SIG-M5 (cell line): ENCODE data around the gene GDI2.
"Not testable (repeated sequence)": the region's sequence is repeated elsewhere in the genome, so short reads cannot be mapped to it uniquely, and the experiment has no call there.

Source experiments
- DNase-seq: peaks from one replicate; lab custom pipeline; 2025; lab: John Stamatoyannopoulos, UW

Gene GDI2

DNA sequence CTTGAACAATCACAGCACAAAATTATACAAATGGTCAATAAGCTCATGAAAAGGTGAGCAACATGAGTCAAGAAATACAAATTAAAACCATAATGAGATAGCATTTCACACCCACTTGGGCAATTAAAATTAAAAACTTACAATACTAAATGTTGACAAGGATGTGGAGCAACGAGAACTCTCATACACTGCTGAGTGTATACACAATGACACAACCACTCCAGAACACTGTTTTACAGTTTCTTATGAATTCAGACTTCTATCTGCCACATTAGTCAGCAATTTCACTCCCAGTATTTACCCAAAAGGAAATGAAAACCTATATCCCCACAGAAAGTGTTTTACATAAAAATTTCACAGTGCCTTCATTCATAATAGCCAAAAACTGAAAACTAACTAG, 31.1 kb downstream of the GDI2 start:
- no peak for DNase-seq

DNA sequence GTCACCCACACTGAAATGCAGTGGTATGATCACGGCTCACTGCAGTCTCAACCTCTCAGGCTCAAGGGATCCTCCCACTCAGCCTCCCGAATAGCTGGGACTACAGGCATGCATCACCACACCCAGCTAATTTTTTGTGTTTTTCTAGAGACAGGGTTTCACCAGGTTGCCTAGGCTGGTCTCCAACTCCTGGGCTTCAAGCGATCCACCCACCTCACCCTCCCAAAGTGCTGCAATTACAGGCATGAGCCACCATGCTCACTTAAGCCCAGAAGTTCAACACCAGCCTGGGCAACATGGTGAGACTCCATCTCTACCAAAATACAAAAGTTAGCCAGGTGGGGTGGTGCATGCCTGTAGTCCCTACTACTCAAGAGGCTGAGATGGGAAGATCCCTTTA, 33.5 kb downstream of the GDI2 start:
- no peak for DNase-seq

DNA sequence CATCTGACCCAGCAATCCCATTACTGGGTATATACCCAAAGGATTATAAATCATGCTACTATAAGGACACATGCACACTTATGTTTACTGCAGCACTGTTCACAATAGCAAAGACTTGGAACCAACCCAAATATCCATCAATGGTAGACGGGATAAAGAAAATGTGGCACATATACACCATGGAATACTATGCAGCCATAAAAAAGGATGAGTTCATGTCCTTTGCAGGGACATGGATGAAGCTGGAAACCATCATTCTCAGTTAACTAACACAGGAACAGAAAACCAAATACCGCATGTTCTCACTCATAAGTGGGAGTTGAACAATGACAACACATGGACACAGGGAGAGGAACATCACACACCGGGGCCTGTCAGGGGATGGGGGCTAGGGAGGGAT, 35.5 kb downstream of the GDI2 start:
- DNase-seq, result not testable (repeated sequence)

DNA sequence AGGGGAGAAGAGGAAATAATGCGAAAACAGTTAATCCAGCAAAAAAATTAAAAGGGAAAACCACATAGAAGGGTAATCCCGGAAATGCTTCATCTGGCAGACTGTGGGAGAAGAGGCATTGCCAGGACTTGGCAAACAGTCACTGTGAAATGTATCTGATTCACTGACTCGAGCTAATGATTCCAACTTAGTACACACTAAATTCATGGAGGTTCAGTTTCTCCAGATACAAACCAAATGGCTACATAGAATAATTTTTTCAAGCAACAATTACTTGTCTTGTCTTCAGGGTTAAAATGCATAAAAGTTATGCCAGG, 36.4 kb downstream of the GDI2 start:
- no peak for DNase-seq

DNA sequence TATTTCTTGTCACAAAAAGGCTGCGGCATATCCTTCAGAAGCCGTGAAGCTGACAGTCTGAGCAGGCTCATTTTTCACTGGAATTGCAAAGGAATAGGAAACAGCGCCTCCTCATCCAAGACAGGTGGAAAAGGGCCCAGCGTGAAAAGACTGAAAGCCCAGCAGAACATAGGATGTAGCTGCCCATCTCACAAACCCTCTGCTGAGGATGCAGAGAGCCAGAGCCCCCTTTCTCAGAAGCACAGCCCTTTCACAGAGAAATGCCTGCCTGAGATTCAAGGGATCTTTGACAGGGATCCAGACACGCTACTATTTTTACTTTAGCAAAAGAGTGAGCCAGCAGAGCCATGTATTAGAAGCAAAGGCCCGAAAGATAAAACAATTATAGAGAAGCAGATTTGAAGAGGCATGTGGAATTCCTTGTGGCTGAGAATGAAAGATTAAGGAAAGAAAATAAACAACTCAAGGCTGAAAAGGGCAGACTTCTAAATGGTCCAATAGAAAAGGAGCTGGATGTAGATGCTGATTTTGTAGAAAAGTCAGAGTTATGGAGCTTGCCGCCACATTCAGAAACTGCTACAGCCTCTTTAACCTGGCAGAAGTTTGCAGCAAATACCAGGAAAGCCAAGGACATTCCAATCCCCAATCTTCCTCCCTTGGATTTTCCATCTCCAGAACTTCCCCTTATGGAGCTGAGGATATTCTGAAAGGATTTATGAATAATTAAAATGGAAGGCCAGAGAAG, 36.9 kb downstream of the GDI2 start:
- no peak for DNase-seq

DNA sequence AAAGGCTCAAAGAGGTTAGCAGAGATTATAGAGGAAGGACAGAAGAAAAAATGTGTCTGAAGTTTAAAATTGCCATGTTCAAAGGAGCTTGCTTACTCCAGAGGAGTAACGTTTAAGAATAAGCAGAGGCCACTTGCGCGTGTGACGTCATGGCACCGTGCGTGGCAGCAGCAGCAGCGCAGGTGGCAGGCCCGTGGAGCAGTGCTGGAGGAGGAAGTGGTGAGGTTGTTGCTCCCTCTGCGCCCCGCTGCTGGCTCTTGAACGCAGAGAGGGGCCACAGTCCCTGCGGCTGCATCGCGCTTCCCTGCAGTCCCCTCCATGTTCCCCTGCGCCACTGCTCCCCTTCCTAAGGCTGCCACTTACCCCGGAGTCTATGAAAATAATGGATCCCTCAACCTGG, 37.5 kb downstream of the GDI2 start:
- DNase-seq, result no peak

DNA sequence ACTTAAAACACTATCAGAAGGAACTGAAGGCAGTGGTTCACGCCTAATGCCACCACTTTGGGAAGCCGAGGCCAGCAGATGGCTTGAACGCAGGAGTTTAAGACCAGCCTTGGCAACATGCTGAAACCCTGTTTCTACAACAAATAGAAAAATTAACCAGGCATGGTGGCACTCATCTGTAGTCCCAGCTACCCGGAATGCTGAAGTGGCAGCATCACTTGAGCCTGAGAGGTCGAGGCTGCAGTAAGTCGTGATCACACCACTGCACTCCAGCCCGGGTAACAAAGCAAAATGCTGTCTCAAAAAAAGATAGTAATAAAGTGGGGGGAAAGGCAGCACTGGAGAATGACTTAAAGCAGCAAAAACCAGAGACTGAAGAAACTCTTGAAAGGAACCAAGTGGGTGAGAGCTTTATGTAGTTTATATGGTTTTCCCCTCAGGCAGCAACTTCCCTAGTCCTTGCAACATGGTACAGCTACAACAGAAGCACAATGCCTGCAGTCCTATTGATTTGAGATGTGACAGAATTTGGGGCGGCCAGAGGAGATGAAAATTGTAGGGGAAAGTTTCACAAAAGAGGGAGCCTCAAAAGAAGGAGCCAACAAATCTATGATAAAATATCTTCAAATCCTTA, 38.1 kb downstream of the GDI2 start:
- DNase-seq, result no peak

DNA sequence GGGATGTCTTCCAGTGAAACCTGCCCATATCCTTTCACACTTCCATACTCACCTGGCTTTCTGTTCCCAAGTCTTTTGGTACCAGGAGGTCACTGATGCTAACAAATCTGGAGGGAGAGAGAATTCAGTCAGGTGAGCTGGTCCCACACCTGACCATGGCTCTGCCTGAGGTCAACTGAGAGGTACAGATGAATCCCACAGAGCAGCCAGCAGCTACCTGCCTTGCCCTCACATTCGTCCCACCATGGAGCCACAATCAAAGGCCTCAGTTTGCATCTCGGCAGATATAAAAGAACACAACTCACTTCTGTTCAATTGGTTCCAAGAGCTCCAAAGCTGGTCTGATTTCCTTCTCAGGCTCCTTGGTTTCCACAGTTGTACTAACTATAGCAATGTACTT, 47.0 kb downstream of the GDI2 start:
- DNase-seq, result no peak

DNA sequence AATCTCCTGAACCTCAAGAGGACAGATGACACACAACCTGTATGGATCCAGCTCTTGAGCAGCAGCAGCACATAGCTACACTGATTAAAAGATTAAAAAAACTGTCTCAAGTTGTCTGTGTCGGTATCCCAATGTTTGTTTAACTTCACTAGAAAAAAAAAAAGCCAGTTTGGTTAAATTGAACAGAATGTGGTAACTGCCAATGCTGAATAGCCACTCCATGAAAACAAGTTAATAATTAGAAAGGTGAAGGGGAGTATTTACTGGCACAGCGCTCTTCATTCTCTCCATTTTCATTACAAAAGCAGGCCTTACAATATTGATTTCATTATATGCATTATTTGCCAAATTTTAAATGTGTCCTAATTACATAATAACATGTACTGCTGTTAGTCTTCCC, 47.6 kb downstream of the GDI2 start:
- DNase-seq, result no peak

DNA sequence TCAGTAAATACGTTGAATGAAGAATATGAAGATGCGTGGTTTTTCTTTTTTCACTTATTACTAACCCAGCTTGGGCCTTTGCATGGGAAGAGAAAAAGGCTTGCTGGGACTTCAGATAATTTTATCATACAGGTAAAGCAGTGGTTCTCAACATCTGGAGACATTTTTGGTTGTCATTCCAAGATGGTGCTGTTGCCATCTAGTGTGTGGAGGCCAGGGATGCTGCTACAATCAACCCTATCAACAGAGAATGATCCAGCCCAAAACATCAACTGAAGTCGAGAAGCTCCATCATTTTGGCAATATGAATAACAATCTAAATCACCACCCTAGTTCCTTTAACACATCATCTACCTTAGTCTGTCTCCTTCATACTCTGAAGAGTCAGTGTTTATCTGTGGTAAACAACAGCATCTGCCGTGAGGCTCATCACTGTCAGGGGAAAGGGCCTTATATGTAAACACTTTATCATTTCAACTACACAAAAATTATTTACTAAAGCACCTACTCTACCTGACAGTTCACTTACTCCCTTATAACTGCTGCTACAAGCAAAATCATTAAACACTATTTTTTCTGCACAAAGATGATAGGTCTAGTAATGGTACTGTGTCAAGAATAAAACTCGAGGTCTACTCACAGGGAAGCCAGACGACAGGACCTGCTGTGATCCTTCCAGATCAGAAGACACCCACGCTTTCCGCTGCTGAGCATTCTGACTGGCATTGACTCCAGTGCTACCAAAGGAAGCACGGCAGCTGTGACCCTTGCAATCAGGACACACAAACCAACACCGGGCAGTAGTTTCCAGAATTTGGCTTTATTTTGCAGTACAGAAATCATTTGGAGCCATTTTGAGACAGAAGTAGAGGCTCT, 48.6 kb downstream of the GDI2 start:
- no peak for DNase-seq

DNA sequence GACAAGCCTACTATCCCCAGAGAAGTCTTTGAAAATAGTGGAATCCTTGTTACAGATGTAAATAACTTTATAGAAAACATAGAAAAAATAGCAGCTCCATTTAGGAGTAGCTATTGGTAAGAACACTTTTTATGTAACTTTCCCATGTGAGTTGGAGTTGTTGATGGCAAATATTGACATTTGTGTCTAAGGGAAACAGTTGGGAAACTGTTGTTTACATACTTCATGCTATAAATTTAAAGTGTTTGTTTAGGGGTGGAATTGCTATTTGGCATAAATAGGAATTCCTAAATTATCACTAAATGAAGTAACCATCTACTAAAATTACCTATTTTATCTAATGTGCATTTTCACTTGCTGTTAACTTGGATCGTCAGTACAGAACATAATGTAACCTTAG, 50.7 kb downstream of the GDI2 start:
- no peak for DNase-seq

DNA sequence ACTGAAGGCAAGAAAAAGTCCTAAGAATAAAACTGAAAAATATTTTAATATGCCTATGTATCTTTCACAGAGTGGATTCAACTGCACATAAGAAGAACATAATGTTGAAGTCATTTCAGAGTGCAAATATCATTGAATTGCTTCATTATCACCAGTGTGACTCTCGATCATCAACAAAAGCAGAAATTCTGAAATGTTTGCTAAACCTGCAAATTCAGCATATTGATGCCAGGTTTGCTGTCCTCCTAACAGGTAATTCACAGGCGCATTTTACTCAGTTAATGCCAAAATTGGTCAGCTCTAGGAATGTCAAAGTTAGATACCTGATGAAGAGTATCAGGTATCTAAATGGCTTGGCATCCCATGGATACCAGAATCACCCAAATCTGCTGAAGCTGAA, 52.0 kb downstream of the GDI2 start:
- no peak for DNase-seq

DNA sequence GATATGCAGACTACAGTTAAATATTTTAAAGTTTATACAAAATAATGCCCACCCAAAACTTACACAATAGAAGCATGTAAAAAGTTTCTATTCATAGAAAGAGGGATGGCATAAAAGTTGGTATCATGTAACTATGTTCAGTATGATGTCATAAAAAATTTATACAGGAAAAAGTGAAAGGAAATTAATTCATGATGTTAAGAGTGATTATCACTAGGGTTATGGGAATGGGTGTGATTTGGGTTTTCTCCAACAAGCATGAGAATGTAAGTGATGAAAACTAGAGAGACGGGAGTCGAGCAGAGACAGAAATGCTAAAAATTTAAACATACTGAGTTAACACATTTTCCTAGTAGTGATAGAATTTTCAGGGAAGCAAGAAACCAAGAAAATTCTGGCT, 52.7 kb downstream of the GDI2 start:
- no peak for DNase-seq

DNA sequence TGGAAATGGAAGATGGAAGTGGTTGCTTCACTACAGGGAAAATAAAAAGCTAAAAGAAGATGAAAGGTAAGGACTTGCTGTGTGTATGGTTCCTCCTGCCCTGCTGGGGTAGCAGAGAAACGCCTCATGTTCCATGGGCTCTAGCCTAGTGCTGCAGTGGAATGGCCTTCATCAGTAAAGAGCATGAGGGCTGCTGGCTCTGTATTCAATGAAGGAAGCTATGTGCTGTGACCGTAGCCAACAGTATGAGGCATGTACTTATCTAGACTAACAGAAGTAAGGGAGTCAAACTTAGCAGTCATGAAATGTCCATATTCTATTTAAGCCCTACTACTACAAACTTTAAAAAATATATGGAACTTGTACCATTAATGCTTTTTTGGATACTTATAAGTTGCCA, 54.3 kb downstream of the GDI2 start:
- no peak for DNase-seq

DNA sequence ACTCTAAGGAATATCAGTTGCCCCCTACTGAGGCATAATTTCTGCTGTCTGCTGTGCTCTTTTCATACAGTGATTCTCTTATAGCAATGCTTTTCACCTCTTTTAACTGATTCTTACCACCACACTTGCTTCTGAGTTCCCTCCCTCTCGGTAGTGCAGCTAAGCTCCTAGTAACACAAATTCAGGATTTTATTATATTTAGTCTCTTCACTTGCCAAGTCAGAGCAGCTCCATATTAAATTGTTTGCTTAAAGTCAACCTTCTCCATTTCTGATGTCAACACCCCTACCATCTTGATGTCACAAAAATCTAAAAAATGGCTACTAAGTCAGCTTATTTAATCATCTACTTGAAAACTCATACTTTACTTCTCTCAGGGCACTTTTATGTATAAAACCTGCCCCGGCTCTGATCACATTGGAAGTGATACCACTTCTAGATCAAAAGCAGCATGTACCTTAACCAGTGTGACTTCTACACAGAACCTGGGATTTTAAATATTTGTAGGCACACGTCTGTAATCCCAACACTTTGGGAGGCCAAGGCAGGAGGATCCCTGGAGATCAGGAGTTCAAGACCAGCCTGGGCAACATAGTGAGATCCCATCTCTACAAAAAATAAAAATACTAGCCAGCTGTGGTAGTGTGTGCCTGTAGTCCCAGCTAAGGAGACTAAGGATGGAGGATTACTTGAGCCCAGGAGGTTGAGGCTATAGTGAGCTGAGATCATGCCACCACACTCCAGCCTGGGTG, 55.3 kb downstream of the GDI2 start:
- DNase-seq, result no peak

DNA sequence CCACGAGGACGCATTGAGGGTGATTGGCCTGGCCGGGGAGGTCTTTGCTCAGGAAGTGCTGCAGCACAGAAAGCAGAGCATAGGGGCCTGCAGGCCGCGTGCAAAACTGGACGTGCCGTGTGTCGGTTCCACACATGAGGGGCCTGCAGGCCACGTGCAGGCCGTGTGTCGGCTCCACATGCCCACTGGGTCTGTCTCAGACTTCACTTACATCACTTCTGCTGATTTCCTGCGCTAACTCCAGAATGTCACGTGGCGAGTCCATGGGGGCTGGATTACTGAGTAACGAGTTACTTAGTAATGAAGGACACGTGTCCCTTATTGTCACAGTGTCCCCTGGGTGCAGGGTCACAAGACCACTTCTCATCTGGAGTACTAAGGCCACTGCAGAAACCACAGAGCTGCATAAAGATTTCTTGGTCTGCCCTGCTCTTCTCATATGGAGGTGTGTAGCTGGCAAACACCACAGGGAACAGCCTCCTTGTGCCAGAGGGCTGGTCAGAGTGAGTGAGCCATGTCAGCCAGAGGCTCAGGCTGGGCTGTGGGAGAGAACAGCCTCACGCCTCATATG, 60.8 kb downstream of the GDI2 start:
- DNase-seq, result no peak

DNA sequence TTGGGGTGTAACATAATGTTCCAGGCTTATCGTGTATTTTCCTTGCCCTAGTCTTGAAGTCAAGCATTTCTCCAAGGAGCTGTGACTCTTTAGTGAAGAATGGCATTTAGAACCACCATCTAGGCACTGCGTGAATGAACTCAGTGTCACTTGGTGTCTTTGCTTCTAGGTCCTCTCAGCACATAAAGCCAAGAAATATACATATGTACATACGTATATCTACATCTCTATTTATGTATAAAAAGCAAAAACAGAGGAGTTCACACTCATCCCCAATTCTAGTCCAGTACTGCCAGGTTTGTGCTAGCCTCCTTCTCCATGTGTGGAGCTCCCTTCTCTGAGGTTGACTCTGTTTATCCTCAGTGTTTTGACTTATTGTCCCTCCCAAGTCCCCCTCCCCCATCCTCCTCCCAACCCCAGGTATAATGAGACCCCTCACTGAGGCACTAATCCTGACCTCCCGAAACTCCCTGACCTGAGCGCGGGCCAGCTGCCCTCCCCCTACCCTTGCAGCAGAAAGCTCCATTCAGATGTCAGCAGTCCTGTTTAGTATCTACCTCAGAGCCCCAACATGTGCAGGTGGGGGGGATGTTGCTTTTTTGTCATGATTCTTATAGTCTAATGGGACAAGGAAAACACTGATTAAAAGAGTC, 61.5 kb downstream of the GDI2 start:
- DNase-seq, result no peak

DNA sequence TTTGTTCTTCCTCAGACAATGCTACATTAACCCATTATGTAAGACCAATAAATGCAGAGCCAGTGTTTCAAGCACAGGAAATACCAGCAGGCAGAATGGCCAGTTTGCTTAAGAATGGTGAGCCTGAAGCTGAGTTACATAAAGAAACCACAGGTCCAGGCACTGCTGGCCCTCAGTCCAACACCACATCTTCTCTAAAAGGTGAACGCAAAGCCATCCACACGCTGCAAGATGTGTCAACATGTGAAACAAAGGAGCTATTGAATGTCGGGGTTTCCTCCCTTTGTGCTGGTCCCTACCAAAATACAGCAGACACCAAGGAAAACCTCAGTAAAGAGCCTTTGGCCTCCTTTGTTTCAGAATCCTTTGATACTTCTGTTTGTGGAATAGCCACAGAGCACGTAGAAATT, 64.8 kb downstream of the GDI2 start:
- DNase-seq, result no peak

DNA sequence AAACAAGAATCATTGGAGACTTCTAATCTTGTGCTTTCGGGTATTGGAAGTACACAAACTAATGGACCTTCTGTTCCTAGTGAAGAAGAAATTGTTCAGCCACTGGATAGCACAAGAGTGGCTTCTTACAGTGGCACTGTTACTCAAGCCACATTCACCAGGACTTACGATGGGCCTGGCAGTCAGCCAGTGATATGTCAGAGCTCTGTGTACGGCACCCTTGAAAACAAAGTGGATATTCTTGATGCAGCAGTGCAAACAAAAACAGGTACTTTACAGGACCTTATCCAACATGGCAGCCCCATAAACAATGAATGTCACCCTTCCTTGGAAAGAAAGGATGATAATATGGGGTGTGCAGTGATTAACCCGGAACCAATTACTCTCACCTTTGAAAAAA, 67.0 kb downstream of the GDI2 start:
- DNase-seq, result no peak

DNA sequence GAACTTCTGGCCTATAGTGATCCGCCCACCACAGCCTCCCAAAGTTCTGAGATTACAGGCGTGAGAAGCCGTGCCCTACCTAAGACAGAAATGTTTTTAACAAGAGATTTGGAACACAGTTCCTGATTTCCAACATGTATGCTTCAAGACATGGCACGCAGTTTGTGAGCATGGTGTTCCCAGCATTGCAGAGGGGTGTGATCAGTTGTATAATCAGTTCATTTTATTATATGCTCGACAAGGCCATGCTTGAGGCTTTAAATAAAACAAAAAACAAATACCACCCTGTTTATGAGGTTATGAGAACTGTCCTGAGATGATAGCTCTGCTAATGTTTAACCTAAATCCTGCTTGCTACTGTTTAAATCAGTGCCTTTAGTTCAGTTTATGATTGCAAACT, 68.4 kb downstream of the GDI2 start:
- no peak for DNase-seq

DNA sequence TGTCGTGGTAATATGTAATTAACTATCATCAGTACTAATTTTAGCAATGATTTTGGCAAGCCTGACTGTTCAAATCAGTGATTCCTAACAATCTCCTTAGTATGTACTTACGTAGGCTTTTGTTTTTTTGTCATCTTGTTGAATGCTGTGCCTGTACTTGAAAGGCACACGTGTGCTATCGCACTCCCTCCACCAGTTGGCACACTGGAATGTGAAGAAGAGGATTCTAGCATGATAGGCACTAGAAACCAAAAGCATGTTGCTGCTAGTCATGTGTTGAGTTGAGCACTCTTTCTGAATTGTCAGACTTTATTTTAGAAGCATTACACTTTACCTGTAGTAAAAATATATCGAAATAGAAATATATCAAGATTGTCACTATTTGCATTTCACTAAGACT, 69.5 kb downstream of the GDI2 start:
- DNase-seq, result no peak

DNA sequence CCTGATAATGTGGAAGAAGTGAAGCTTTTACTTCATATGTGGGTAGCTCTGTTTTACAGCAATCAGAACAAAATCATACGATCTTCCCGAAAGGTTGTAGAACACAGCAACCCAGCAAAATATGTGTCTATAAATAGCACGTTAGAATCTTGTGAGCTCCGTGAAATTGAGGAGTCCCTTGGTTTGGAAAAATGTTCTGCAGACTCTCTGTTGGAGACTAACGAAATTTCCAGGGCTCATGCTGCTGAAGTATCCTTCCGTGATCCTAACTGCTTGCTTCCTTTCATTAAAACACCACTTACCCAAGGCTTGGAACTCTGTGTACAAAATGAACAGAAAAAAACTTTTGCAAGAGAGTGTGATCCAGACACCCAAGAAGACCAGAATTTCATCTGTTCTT, 71.1 kb downstream of the GDI2 start:
- DNase-seq, result no peak
